Cerebellar nuclear complex (tissue), 1 donor: ENCODE results near the gene LTBP2.

ENCODE experiments used
- DNase-seq, 2 experiments: peaks; one replicate each; lab custom pipeline; 2025; lab: John Stamatoyannopoulos, UW

Gene LTBP2

GRCh38 chr14:74526854-74527585, 85.0 kb downstream of the LTBP2 start:
- no peak for DNase-seq

- no peak for DNase-seq
Observed at GRCh38 chr14:74525361-74525851, 86.6 kb downstream of the LTBP2 start.

GRCh38 chr14:74524812-74525135, 87.3 kb downstream of the LTBP2 start:
- no peak for DNase-seq

GRCh38 chr14:74524076-74524811, 87.8 kb downstream of the LTBP2 start:
- no peak for DNase-seq

GRCh38 chr14:74522740-74523139, 89.3 kb downstream of the LTBP2 start:
- DNase-seq, result no peak

GRCh38 chr14:74521756-74522155, 90.3 kb downstream of the LTBP2 start:
- no peak for DNase-seq

GRCh38 chr14:74519316-74520074, 92.5 kb downstream of the LTBP2 start:
- no peak for DNase-seq

- no peak for DNase-seq
Observed at GRCh38 chr14:74518221-74518620, 93.8 kb downstream of the LTBP2 start.

GRCh38 chr14:74517731-74518130, 94.3 kb downstream of the LTBP2 start:
- no peak for DNase-seq

- DNase-seq, result no peak
Observed at GRCh38 chr14:74516451-74517160, 95.4 kb downstream of the LTBP2 start.

GRCh38 chr14:74515891-74516412, 96.1 kb downstream of the LTBP2 start:
- no peak for DNase-seq

GRCh38 chr14:74514471-74514941, 97.5 kb downstream of the LTBP2 start:
- DNase-seq, result no peak

- DNase-seq, result no peak
Observed at GRCh38 chr14:74511966-74512830, 99.8 kb downstream of the LTBP2 start.

GRCh38 chr14:74510959-74511409, 101.1 kb downstream of the LTBP2 start:
- no peak for DNase-seq

- DNase-seq, result no peak
Observed at GRCh38 chr14:74510223-74510931, 101.7 kb downstream of the LTBP2 start.

- DNase-seq, result no peak
Observed at GRCh38 chr14:74509587-74510222, 102.3 kb downstream of the LTBP2 start.

- no peak for DNase-seq
Observed at GRCh38 chr14:74508844-74509428, 103.1 kb downstream of the LTBP2 start.

GRCh38 chr14:74508292-74508731, 103.7 kb downstream of the LTBP2 start:
- no peak for DNase-seq

GRCh38 chr14:74507840-74508239, 104.2 kb downstream of the LTBP2 start:
- no peak for DNase-seq
